Erythroblast (primary cell): Measurements from ENCODE around the gene AFG1L.

Experiments used
- GATA1 ChIP-seq: IDR thresholded peaks from 2 replicates; pipeline ENCODE4 v1.6.1; 2011; ENCODE audit warnings: low read depth, mild to moderate bottlenecking, control low read depth, low read length, moderate library complexity
- POLR2A ChIP-seq: IDR thresholded peaks from 2 replicates; pipeline ENCODE4 v1.6.1; 2011; ENCODE audit warnings: mild to moderate bottlenecking, low read length

- no peak for TF ChIP-seq POLR2A
- TF ChIP-seq GATA1 = no peak
These were observed 7.5 kb upstream of the AFG1L start for GRCh38 chr6:108287373-108287772.
